ENCODE measurements around the gene GET4. TPM values are rescaled to one million over a fixed set of nuclear protein-coding genes. Genes with fewer than 3 reads are reported as not detected.

Gene GET4
- polyA plus RNA-seq, 4 donors: 29.7 to 67.4 (median 51.2) TPM

DNA sequence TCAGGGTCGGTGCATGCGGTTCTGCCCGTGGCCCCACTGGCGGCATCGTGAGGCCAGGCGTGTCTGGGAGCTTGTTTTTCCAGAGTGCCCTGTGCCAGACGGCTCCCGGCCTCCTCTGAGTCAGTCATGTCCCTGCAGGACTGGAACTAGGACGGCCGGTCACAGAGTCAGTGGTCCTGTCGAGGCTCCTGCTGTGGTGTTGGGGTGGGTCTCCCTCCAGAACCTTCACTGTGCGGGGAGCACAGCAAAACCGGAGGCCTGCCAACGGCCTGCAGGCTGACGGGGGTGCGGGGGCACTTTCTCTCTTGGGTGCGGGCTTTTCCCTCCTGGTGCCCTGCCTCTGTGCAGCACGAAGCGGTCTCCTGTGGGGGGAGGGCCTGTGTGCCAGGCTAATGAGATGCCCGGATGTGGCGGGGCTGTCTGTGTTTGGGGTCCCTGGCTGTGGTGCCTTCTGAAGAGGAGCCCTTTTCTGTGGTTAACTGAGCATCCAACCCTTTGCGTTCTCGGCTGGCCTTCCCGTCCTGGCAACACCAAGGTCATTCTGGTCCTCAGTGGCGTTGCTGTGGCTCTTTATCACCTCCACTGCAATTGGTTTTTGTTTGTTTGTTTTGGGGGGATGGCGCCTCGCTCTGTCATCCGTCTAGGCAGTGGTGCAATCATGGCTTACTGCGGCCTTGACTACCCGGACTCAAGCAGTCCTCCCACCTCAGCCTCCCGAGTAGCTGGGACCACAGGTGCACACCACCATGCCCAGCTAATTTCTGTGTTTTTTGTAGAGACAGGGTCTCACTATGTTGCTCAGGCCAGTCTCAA, 8.0 kb downstream of the GET4 start:
- no peak for DNase-seq (ENCODE audit: low read depth in 4 of 4, low spot score in 2 of 4)

DNA sequence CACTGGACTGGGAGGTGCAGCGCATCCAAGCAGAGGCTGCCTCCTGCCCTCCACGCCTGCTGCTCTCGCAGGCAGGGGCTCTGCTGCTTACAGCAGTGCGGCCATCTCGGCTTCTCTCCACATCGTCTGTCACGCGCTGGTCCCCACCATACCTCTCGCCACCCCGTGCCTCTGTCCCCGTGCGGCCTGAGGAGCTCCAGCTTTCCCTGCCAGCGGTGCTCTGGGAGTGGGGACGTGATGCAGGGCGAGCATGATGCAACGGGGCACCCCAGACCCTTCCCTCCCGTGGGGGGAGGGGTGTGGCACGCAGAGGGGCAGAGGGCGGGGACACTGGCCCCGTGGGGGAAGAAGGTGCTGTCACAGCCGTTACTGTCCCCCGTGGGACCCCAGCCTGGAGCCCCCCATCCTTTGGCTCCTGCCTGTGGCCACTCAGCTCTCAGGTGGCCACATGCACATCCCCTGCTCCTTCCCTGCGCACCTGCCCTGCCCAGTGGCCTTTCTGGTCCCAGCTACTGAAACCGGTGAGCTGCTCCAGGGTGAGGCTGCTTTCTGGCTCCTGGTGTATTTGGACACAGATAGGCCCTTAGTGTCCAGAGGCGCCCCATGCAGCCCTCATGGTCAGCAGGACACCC, 9.0 kb downstream of the GET4 start:
- no peak for DNase-seq (ENCODE audit: low read depth in 4 of 4, low spot score in 2 of 4)

DNA sequence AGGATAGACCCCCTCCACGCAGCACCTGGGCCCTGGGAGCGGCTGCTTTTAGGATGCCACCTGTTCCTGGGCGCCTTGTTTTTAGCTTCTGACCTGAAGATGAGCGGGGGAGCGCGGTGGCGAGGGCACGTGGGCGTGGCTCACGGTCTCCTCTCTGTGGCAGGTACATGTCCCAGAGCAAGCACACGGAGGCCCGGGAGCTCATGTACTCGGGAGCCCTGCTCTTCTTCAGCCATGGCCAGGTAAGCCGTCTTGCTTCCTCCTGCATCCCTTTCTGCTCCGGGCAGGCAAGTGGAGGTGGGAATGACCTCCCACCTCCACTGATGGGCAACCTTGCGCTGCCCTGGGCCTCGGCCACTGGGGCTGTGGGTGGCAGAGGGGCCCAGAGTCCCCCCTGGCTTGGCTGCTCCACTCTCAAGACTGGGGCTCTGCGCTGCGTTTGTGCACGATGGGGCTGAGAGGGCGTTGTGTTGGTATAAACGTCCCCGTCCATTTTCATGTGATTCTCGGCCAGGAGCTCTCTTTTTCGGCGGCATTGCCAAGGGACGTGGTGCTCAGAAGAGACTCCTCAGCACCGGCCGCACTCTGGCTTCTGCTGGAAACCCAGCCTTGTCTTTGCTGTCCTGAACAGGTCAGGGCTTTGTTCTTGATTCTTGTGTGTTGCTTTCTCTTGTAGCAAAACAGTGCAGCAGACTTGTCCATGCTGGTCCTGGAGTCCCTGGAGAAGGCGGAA, 9.7 kb downstream of the GET4 start:
- no peak for DNase-seq (ENCODE audit: low read depth in 4 of 4, low spot score in 2 of 4)

DNA sequence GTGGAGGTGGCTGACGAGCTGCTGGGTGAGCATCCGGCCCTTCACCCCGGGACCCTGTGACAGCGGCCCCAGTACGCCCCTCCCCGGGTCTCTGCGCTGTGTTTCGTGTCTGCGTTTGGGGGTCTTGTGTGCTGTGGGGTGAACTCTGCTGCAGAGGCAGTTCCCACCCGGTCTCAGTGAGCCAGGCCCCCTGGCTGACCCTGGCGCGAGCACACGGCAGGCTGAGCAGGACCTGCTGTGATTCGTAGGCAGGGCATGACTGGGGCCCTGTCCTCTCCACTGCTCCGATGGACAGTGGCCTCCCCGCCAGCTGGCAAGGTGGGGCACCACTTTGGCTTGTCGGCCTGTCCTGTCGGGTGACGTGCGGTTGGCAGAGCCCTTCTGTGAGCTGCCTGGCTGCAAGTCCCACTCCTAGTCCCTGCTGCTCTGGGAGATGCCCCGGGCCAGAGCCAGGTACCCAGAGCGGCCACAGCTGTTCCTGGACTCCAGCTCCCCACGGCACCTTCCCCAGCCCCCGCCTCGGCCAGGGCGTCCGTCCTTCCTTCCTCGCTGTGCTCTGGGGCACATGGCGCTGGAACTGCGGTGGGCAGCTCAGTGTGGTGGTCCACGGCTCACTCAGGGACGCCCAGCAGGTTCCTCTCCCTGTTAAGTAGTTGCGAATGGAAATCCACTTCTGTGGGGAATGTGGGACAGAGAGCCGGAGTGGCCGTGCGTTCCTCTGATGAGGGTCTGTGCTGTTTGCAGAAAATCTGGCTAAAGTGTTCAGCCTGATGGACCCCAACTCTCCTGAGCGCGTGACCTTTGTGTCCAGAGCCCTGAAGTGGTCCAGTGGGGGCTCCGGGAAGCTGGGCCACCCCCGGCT, 10.5 kb downstream of the GET4 start:
- DNase-seq (ENCODE audit: low read depth in 4 of 4, low spot score in 2 of 4): no peak

DNA sequence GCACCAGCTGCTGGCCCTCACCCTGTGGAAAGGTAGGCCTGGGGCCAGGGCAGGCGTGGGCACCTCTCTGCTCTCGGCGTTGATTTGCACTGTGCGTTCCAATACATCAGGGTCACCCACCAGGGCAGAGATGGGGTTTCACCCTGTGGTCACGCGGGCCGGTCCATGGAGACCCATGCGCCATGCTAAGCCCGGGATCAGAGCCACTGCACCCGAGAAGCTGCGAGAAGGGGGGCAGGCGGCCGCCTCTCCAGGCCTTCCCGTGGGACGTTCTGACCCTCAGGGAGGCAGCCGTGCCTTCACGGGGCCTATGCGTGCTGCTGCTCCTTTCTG, 11.1 kb downstream of the GET4 start:
- DNase-seq (ENCODE audit: low read depth in 4 of 4, low spot score in 2 of 4): no peak

DNA sequence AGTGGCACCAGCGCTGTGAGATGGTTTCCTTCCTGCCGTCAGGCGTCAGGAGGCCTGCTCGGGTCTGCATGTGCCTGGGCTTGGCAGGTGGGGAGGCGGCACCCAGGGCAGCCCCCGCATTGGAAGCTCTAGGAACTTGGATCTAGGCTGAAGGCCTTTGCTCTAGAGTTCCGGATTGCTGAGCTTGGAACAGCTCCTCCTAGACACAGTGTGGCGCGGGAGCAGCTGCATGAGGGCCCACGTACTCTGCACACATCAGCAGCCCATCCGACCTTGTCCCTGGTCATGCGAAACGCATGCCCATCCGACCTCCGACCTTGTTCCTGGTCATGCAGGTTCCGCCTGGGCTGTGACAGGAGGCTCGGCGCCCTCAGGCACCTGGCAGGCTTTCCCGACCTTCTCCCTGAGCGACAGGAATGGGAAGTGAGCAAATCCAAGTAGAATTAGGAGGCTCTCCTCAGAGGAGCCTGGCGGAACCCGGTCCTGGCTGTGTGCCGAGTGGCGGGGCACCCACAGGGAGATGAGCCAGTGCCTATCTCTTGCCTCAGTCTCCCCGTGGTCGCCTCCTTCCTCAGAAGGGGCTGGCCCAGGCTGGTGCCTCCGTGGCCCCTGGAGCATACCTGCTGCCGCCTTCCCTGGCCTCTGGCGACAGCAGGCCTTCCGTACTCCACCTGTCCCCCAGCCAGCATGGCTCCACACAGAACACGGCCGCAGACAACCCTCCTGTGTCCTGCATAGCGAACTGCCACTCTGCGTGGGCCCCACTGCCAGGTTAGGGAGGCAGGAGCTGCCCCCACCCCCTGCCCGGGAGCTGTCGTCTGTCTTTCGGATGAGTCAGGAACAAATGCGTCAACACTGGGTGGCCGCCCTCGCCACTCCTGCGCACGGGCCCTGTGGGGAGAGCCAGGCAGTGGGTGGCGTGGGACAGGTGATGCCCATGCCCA, 12.0 kb downstream of the GET4 start:
- no peak for DNase-seq (ENCODE audit: low read depth in 4 of 4, low spot score in 2 of 4)

DNA sequence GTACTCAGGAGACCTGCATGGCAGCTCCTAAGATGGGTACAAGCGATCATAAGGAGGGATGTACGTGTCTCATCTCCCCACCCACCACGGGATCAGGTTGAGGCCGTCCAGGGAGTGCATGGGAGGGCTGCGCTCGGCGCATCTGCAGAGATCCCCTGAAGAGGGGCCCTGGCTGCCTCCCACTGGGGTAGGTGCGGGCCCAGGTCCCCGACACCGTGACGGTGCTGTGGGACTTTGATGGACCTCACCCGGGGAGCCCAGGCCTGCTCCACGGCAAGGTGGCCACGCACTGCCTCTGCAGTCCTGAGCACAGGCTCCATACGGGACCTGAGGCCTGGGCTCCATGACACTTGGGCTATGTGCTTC, 12.7 kb downstream of the GET4 start:
- no peak for DNase-seq (ENCODE audit: low read depth in 4 of 4, low spot score in 2 of 4)

DNA sequence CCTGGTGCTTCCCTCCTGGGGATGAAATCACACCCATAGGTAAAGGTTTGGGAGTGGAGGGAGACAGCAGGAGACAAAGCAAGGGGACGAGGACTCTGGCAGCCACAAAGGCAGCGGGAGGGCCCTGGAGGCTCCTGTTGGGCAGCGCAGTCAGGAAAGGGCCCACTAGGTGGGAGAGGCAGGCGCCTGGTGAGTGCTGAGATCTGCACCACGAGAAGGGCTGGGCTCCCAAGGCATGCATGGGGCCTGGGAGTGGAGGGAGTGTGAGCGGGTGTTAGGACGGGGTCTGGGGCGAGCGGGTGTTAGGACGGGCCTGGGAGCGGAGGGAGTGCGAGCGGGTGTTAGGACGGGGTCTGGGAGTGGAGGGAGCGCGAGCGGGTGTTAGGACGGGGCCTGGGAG, 13.0 kb downstream of the GET4 start:
- no peak for DNase-seq (ENCODE audit: low read depth in 4 of 4, low spot score in 2 of 4)

DNA sequence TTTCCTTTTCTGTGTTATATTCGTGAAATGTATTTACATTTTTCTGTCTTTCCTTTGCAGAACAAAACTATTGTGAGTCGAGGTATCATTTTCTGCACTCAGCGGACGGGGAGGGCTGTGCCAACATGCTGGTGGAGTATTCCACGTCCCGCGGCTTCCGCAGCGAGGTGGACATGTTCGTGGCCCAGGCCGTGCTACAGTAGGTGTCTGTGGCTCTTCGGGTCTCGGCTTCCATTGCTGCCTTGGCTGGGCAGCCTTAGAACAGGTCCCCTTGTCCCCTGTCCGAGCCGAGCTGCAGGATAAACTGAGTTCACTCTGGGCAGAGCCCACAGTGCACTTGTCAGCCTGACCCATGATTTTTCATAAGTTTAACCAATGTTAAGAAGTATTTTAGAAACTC, 14.5 kb downstream of the GET4 start:
- no peak for DNase-seq (ENCODE audit: low read depth in 4 of 4, low spot score in 2 of 4)

DNA sequence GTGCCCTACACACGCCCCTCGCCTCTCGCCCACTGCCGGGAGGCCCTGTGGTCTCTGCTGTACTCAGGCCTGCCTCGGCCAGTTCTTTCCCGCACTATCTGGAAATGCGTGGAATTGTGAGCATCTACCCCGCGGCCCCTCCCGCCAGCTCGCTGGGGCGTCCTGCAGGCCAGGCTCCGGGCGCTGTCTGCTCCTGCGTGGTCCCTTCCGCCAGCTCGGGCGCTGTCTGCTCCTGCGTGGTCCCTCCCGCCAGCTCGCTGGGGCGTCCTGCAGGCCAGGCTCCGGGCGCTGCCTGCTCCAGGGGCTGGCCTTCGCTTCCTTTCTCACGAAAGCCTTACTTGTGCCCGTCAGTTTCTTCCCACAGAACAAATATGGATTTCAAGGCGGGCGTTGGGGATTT, 14.9 kb downstream of the GET4 start:
- DNase-seq (ENCODE audit: low read depth in 4 of 4, low spot score in 2 of 4): no peak

DNA sequence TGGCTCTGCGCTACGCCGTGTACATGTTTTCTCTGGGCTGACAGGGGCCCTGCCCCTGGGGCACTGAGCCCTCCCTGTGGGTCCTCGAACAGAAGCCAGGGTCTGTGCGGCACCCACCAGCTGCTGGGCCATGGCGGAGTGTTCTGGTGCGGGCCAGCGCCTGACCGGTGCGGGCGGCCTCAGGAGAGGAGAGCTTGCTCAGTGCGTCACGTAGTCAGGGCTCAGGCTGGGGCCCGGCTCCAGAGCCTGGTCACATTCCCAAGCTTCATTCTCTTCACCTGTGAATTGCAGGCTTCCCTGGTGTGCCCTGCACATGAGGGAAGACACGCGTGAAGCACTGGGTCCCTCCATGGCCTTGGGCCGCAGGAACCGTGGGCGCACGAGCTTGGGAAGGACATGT, 15.5 kb downstream of the GET4 start:
- DNase-seq (ENCODE audit: low read depth in 4 of 4, low spot score in 2 of 4): no peak

DNA sequence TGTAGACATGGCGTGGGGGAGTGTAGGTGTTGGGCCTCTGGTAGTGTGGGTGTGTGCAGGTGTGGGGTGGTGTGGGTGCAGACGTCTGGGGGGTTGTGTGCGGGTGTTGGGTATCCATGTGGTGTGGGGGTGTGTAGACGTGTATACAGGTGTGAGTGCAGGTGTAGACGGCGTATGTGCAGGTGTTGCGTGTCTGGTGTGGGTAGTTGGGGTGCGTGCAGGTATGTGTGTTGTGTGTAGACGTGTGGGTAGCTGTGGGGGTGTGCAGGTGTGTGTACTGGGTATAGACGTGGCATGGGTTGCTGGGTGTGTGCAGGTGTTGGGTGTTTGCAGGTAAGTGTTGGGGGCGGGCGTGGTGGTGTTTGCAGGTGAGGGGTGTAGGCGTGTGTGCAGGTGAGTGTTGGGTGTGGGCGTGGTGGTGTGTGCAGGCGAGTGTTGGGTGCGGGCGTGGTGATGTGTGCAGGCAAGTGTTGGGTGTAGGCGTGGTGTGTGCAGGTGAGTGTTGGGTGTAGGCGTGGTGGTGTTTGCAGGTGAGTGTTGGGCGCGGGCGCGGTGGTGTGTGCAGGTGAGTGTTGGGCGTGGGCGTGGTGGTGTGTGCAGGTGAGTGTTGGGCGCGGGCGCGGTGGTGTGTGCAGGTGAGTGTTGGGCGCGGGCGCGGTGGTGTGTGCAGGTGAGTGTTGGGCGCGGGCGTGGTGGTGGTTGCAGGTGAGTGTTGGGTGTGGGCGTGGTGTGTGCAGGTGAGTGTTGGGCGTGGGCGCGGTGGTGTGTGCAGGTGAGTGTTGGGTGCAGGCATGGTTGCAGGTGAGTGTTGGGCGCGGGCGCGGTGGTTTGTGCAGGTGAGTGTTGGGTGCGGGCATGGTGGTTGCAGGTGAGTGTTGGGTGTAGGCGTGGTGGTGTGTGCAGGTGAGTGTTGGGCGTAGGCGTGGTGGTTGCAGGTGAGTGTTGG, 16.6 kb downstream of the GET4 start:
- DNase-seq (ENCODE audit: low read depth in 4 of 4, low spot score in 2 of 4): no peak

DNA sequence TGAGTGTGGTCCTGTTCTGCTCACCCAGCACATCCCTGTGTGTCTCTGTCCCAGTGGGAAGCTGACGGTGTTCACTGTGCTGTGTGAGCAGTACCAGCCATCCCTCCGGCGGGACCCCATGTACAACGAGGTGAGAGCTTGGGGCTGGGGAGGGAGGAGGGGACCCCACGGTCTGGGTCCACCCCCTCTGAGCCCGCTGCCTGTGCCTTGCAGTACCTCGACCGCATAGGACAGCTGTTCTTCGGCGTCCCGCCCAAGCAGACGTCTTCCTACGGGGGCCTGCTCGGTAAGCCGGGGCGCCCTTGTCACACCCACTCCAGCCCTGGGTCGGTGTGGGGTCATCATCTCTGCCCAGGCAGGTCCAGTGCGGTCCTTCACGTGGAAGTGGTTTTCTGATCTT, 17.3 kb downstream of the GET4 start:
- no peak for DNase-seq (ENCODE audit: low read depth in 4 of 4, low spot score in 2 of 4)

DNA sequence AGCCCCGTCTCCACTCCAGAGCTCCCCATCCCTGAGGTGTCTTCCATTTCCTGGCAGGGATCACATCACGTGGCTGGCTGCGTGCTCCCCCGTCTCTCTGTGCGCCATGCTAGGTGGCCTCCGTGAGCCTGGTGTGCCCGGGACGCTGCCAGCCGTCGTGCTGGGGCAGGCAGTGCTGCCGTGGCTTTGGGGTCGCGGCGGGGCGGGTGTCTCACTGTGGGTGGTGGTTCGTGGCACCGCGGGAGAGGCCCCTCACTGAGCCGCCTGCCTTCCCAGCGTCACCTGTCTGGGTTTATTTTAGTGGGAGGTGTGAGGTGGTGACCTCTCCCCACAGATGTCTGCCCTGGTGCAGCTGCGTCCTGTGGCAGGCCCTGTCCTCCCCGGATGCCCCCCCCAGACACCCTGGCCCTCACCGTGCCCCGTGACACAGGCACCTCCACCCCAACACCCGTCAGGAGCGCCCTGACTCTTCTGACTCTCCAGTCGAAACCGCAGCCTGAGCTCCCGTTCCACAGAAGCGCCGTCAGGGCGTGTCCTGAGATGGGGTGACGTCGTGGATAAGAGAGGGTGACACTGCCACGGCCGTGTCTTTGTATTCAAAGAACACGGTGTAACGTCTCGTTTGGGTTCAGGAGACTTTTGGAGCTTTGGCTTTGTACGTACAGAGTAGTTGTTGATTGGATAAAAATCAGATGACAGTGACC, 18.0 kb downstream of the GET4 start:
- DNase-seq (ENCODE audit: low read depth in 4 of 4, low spot score in 2 of 4): no peak

DNA sequence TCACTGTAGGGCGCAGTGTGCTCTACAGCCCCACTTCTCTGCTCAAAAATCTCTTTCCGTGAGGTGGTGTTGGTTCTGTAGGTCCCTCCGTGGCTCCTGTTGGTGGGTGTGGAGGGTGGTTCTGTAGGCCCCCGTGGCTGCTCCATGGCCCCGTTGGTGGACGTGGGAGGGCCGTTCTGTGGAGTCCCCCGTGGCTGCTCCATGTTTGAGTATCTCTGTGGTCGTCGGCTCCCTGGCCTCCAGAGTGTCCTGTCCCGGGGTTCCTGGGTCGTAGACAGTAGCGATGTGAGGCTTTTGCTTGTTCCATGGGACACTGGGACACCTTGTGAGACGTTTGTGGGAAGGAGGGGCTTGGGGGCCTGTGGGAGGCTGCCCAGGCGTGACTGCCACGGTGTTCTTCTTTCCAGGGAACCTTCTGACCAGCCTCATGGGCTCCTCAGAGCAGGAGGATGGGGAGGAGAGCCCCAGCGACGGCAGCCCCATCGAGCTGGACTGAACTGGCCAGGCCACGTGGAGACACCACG, 18.6 kb downstream of the GET4 start:
- DNase-seq (ENCODE audit: low read depth in 4 of 4, low spot score in 2 of 4): no peak

DNA sequence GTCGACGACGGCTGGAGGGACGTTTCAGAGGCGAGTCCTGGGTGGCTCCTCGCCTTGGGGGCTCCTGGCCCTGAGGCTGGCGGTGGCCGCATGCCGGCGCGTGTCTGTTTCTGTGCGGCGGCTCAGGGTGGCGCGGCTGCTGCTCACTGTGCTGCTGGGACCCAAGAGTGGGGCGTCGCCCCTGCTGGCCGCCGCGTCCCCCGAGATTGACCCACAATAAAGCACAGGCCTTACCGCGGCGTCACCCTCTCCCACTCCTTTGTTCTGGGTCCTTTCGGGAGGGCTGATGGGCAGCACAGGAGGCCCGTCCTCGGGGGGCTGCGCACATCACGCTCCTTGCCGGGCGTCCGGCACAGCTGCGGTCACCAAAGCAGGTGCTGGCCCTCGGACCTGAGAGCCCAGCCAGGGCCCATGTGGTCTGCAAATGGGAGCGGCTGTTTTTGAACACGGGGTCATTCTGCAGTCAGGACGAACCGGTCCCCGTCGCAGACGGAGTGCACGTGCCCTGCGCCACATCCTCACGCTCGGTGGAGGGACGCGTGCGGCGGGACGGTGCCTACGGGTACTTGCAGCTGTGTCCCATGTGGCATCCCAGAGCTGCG, 19.2 kb downstream of the GET4 start:
- no peak for DNase-seq (ENCODE audit: low read depth in 4 of 4, low spot score in 2 of 4)

DNA sequence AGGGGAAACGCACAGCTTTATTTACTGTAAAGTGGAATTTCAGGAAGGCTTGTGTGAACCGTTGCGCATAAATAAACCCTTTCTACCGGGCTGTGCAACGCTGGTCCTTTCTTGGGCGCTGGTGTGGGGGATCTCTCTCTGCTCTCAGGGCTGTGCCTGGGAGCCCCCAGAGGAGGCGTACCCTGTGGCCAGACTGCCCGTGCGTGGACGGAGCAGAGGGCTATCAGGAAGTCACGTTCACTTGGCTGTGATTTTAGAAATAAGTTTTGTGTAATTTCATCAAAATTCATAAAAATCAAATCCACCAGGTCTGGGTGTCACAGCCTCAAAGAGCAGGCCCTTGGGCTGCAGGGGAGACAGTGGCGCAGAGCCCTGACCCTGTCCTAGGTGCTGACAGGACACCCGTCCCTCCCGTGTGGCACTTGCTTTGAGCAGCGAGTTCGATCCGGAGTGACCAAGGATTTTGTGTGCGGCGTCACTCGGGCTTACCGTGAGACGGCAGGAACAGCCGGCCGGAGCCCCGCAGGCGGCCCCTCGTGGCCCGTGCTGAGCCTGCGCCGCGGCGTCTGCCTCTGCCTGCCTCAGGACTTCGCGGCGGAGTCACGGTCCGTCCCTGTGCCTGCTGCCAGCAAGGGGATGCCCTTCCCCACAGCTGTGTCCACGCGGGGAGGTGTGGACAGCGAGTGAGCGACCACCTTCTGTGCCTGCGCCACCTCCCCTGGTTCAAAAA, 20.2 kb downstream of the GET4 start:
- DNase-seq (ENCODE audit: low read depth in 4 of 4, low spot score in 2 of 4): no peak
